Stomach smooth muscle (tissue), 2 donors: Measurements from ENCODE around the gene ANAPC7.
"Not testable (repeated sequence)": the region's sequence is repeated elsewhere in the genome, so short reads cannot be mapped to it uniquely, and the experiment has no call there.

ENCODE experiments used
- H3K27ac ChIP-seq: one replicate; pipeline ENCODE4 v1.7.0; 2013; ENCODE audit warnings: mild to moderate bottlenecking, low read length, inconsistent platforms
- H3K27me3 ChIP-seq, 2 donors: one replicate each; pipeline ENCODE4 v1.7.0; 2013; ENCODE audit warnings: low read length in 2 of 2; ENCODE audit not compliant: insufficient read depth in 2 of 2, control insufficient read depth in 1 of 2
- H3K36me3 ChIP-seq, 2 donors: one replicate each; pipeline ENCODE4 v1.7.0; 2013; ENCODE audit warnings: low read length in 2 of 2; ENCODE audit not compliant: control insufficient read depth in 2 of 2, insufficient read depth in 2 of 2
- H3K4me1 ChIP-seq: one replicate; pipeline ENCODE4 v1.7.0; 2013; ENCODE audit warnings: low read length; ENCODE audit not compliant: control insufficient read depth, insufficient read depth
- H3K4me3 ChIP-seq, 2 donors: one replicate each; pipeline ENCODE4 v1.7.0; 2013; ENCODE audit warnings: low read length in 2 of 2
- H3K9ac ChIP-seq, 2 donors: one replicate each; pipeline ENCODE4 v1.7.0; 2013; ENCODE audit warnings: low read length in 2 of 2, mild to moderate bottlenecking in 1 of 2
- H3K9me3 ChIP-seq, 2 donors: one replicate each; pipeline ENCODE4 v1.7.0; 2013; ENCODE audit warnings: low read length in 2 of 2; ENCODE audit not compliant: control insufficient read depth in 2 of 2
- donor health status: healthy.
- donor health status: Pancreatic carcinoma.

ANAPC7 gene

DNA sequence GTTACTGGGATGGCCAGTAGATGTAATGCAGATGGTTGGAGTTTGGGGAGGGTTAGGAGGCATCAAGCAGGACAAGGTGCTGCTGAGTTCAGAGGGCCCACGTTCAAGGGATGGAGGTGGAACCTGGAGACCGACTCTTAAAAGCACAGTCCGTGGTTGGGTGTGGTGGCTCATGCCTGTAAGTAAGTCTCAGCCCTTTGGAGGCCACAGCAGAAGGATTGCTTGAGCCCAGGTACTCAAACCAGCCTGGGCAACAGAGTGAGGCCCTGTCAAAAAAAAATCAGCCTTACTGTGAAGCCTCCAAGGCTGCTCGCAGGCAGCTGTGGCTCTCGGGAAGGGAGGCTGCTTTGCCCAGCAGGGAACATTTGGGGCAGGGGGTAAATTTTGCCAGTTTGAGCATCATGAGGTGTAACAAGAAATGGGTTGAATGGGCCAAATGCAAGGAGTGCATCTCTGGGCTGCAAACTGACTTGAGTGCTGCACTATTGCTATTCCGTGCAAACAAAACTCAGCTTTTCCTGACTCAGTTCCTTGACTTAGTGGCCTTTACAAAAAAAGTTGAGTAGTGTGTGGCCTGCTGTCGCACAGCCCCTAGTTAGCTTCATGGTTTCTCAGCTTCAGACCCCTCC lies 55.0 kb downstream of the ANAPC7 start:
- H3K9me3 ChIP-seq = no peaks in the 10 kb centered on the region
- H3K4me3 ChIP-seq = no peak overlapping the region
- H3K27me3 ChIP-seq = no peaks in the 10 kb centered on the region
- no peaks in the 10 kb centered on the region for H3K4me1 ChIP-seq
- H3K27ac ChIP-seq = no peak overlapping the region
- no peak overlapping the region for H3K9ac ChIP-seq
- H3K36me3 ChIP-seq = peaks cover 58 to 70% of the 10 kb centered on the region in 2 donors

DNA sequence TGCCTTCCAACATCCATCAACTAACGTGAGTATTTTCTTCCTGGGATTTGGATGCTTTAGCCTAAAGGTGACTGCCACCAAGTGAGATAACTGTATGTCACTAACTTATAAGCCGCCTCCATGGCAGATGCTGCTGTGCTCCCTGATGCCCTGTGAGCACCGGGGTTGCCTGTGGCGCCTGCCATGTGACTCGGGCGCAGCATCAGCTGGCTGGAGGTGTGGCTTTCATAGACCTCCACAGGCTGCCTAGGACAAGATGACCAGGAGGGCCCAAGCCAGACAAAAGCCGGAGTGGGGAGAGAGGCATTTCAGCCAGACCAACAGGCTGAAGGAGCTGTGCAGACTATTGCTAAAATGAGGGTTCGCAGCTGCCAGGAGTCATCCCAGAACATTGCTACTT lies 55.7 kb downstream of the ANAPC7 start:
- no peaks in the 10 kb centered on the region for H3K27me3 ChIP-seq
- H3K4me3 ChIP-seq = no peak overlapping the region
- H3K9me3 ChIP-seq = no peaks in the 10 kb centered on the region
- no peak overlapping the region for H3K27ac ChIP-seq
- no peaks in the 10 kb centered on the region for H3K4me1 ChIP-seq
- peaks cover 66 to 77% of the 10 kb centered on the region in 2 donors for H3K36me3 ChIP-seq
- no peak overlapping the region for H3K9ac ChIP-seq

- Histone ChIP-seq H3K4me1 (no peaks in the 10 kb centered on the region), H3K9ac (no peak overlapping the region), H3K36me3 (peaks cover 75 to 83% of the 10 kb centered on the region in 2 donors), H3K27me3 (no peaks in the 10 kb centered on the region), H3K9me3 (no peaks in the 10 kb centered on the region), H3K4me3 (no peak overlapping the region), H3K27ac (no peak overlapping the region)
Observed at GRCh38 chr12:110345963-110346362, 57.5 kb downstream of the ANAPC7 start.

DNA sequence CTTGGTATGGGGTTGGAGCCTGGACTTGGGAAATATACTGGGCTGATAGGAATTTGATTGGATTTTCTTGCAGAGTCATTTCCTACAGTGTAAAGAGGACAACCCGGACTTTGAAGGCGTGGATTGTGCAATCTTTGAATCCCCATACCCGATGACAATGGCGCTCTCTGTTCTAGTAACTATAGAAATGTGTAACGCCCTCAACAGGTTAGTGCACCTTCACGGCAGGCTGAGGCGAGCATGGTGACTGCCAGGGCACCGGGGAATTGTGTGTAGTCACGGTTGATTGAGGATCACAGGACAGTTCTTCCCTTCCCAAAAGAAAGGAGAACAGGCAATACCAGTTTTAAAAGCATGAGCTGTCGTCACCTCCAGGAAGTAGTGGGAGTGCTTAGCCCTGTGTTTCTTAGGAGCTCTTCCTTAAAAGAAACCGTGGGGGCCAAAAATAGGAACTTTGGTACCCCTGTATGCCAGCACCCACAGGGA lies 58.3 kb downstream of the ANAPC7 start:
- no peak overlapping the region for H3K9ac ChIP-seq

GRCh38 chr12:110344657-110345056 lies 58.9 kb downstream of the ANAPC7 start:
- no peaks in the 10 kb centered on the region for H3K9me3 ChIP-seq
- no peak overlapping the region for H3K27ac ChIP-seq
- H3K9ac ChIP-seq = no peak overlapping the region
- H3K36me3 ChIP-seq = peaks cover 73 to 83% of the 10 kb centered on the region in 2 donors
- H3K4me1 ChIP-seq = no peaks in the 10 kb centered on the region
- no peaks in the 10 kb centered on the region for H3K27me3 ChIP-seq
- H3K4me3 ChIP-seq = no peak overlapping the region

More for the DNA sequence above, 58.3 kb downstream of the ANAPC7 start:
- no peak overlapping the region for H3K27ac ChIP-seq
- peaks cover 78 to 85% of the 10 kb centered on the region in 2 donors for H3K36me3 ChIP-seq
- H3K4me1 ChIP-seq = no peaks in the 10 kb centered on the region
- H3K4me3 ChIP-seq = no peak overlapping the region
- no peaks in the 10 kb centered on the region for H3K27me3 ChIP-seq
- no peaks in the 10 kb centered on the region for H3K9me3 ChIP-seq

GRCh38 chr12:110343736-110344555 lies 59.6 kb downstream of the ANAPC7 start:
- Histone ChIP-seq H3K36me3 (peaks cover 75 to 82% of the 10 kb centered on the region in 2 donors), H3K27ac (no peak overlapping the region)

GRCh38 chr12:110343114-110343513 lies 60.4 kb downstream of the ANAPC7 start:
- peaks cover 80 to 83% of the 10 kb centered on the region in 2 donors for H3K36me3 ChIP-seq
- H3K4me1 ChIP-seq = no peaks in the 10 kb centered on the region
- H3K9ac ChIP-seq = no peak overlapping the region
- no peak overlapping the region for H3K4me3 ChIP-seq
- no peaks in the 10 kb centered on the region for H3K9me3 ChIP-seq
- no peaks in the 10 kb centered on the region for H3K27me3 ChIP-seq
- no peak overlapping the region for H3K27ac ChIP-seq

More at GRCh38 chr12:110343736-110344555, 59.6 kb downstream of the ANAPC7 start:
- Histone ChIP-seq H3K27me3 (no peaks in the 10 kb centered on the region), H3K9ac (no peak overlapping the region), H3K9me3 (no peaks in the 10 kb centered on the region), H3K4me3 (no peak overlapping the region), H3K4me1 (no peaks in the 10 kb centered on the region)

DNA sequence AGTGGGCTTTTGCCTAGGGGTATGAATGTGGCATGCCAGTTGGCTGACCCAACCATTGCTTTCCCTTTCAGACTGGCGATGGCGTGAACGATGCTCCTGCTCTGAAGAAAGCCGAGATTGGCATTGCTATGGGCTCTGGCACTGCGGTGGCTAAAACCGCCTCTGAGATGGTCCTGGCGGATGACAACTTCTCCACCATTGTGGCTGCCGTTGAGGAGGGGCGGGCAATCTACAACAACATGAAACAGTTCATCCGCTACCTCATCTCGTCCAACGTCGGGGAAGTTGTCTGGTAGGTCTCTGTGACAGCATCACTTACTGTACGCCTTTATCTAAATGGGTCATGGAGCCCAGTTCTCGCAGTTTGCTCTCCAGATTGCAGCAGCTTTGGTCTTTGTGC lies 61.4 kb downstream of the ANAPC7 start:
- H3K27ac ChIP-seq = no peak overlapping the region
- H3K9me3 ChIP-seq = no peaks in the 10 kb centered on the region
- no peak overlapping the region for H3K4me3 ChIP-seq
- no peaks in the 10 kb centered on the region for H3K27me3 ChIP-seq
- H3K4me1 ChIP-seq = no peaks in the 10 kb centered on the region
- peaks cover 81 to 82% of the 10 kb centered on the region in 2 donors for H3K36me3 ChIP-seq
- H3K9ac ChIP-seq = no peak overlapping the region

GRCh38 chr12:110340706-110341105 lies 62.8 kb downstream of the ANAPC7 start:
- Histone ChIP-seq H3K4me3 (no peak overlapping the region), H3K36me3 (peaks cover 85 to 88% of the 10 kb centered on the region in 2 donors), H3K9ac (no peak overlapping the region), H3K4me1 (no peaks in the 10 kb centered on the region), H3K9me3 (no peaks in the 10 kb centered on the region), H3K27ac (no peak overlapping the region), H3K27me3 (no peaks in the 10 kb centered on the region)

DNA sequence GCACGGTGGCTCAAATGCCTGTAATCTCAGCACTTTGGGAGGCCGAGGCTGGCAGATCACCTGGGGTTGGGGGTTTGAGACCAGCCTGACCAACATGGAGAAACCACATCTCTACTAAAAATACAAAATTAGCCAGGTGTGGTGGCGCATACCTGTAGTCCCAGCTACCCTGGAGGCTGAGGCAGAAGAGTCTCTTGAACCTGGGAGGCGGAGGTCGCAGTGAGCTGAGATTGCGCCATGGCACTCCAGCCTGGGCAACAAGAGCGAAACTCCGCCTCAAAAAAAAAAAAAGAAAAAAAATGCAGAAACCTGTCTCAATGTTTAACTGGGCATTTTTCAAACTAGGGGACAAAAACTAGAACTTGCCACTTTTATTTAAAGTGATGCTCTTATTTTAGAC lies 63.2 kb downstream of the ANAPC7 start:
- not testable (repeated sequence) for H3K9me3 ChIP-seq, H3K27me3 ChIP-seq, H3K4me3 ChIP-seq, H3K27ac ChIP-seq, H3K9ac ChIP-seq, H3K4me1 ChIP-seq
- H3K36me3 ChIP-seq = peaks cover 85 to 88% of the 10 kb centered on the region in 2 donors
